Large intestine (tissue), 3 donors: ENCODE results near the gene KRTAP5-7. TPM values are rescaled to one million over a fixed set of nuclear protein-coding genes. Genes with fewer than 3 reads are reported as not detected.
"Not testable (repeated sequence)": the region's sequence is repeated elsewhere in the genome, so short reads cannot be mapped to it uniquely, and the experiment has no call there.

ENCODE experiments used
- DNase-seq, 2 donors: peaks; one replicate each; pipeline versions ENCODE4 v3.0.0 to v3.0.0-alpha.2; 2013
- H3K27ac ChIP-seq: one replicate; pipeline ENCODE4 v1.5.1; 2013; ENCODE audit warnings: low read length
- H3K27me3 ChIP-seq: 2 replicates; pipeline ENCODE4 v1.6.1; 2013; ENCODE audit warnings: low read length; ENCODE audit not compliant: control insufficient read depth, insufficient read depth
- H3K36me3 ChIP-seq: 2 replicates; pipeline ENCODE4 v1.6.1; 2013; ENCODE audit warnings: low read length; ENCODE audit not compliant: control insufficient read depth, insufficient read depth
- H3K4me1 ChIP-seq: one replicate; pipeline ENCODE4 v1.6.1; 2013; ENCODE audit warnings: low read length; ENCODE audit not compliant: control insufficient read depth, insufficient read depth
- H3K4me3 ChIP-seq: one replicate; pipeline ENCODE4 v1.5.1; 2013; ENCODE audit warnings: low read length
- H3K9me3 ChIP-seq: one replicate; pipeline ENCODE4 v1.6.1; 2013; ENCODE audit warnings: mild to moderate bottlenecking, low read depth, low read length, moderate library complexity; ENCODE audit not compliant: control insufficient read depth
- WGBS: methylation state at CpG from one replicate; pipeline ENCODE4 v1.1.5; 2013; ENCODE audit warnings: low lambda C conversion rate; ENCODE audit not compliant: insufficient coverage; 5-methylcytosine and 5-hydroxymethylcytosine counted together
- polyA plus RNA-seq: library from polyadenylated mRNA; unstranded; fragments of 120-200 nt; gene quantifications from one replicate; pipeline ENCODE4 v1.2.1, GENCODE V29; 2013

The KRTAP5-7 gene
- polyA plus RNA-seq, 1 donor, result 0.16 TPM

- H3K9me3 ChIP-seq, result no peaks in the 10 kb centered on the region
- no peaks in the 10 kb centered on the region for H3K27me3 ChIP-seq
- no peak overlapping the region for H3K27ac ChIP-seq
- H3K4me3 ChIP-seq, result no peak overlapping the region
- no peak for DNase-seq
- no peaks in the 10 kb centered on the region for H3K4me1 ChIP-seq
- no peaks in the 10 kb centered on the region for H3K36me3 ChIP-seq
Measured at GRCh38 chr11:71557257-71557656, 30.2 kb downstream of the KRTAP5-7 start.

- no peaks in the 10 kb centered on the region for H3K36me3 ChIP-seq
- H3K4me1 ChIP-seq, result no peaks in the 10 kb centered on the region
- no peaks in the 10 kb centered on the region for H3K27me3 ChIP-seq
- no peak for DNase-seq
- H3K4me3 ChIP-seq, result no peak overlapping the region
- no peak overlapping the region for H3K27ac ChIP-seq
- H3K9me3 ChIP-seq, result no peaks in the 10 kb centered on the region
- WGBS, result no CpG with 5 or more reads among the region's 1 CpG
Measured at GRCh38 chr11:71558996-71559395, 31.9 kb downstream of the KRTAP5-7 start.

- Histone ChIP-seq H3K9me3 (no peaks in the 10 kb centered on the region), H3K27ac (no peak overlapping the region), H3K27me3 (no peaks in the 10 kb centered on the region), H3K4me1 (no peaks in the 10 kb centered on the region), H3K4me3 (no peak overlapping the region), H3K36me3 (no peaks in the 10 kb centered on the region)
- no peak for DNase-seq
Measured at GRCh38 chr11:71562120-71562519, 35.1 kb downstream of the KRTAP5-7 start.

GRCh38 chr11:71563406-71563805 is 36.3 kb downstream of the KRTAP5-7 start:
- WGBS, result 33% methylated on average over 6 of the region's 8 CpGs
- Histone ChIP-seq H3K4me1 (no peaks in the 10 kb centered on the region), H3K36me3 (no peaks in the 10 kb centered on the region), H3K27ac (no peak overlapping the region), H3K9me3 (no peaks in the 10 kb centered on the region), H3K4me3 (no peak overlapping the region), H3K27me3 (no peaks in the 10 kb centered on the region)
- peak; percentile 42 to 53 for DNase-seq

GRCh38 chr11:71564430-71564829 is 37.4 kb downstream of the KRTAP5-7 start:
- Histone ChIP-seq H3K27me3 (no peaks in the 10 kb centered on the region), H3K9me3 (no peaks in the 10 kb centered on the region), H3K27ac (no peak overlapping the region), H3K4me1 (no peaks in the 10 kb centered on the region), H3K36me3 (no peaks in the 10 kb centered on the region), H3K4me3 (no peak overlapping the region)
- DNase-seq, result peak in 1 of 2 donors; percentile 24
- no CpG with 5 or more reads among the region's 4 CpGs for WGBS

GRCh38 chr11:71565263-71565662 is 38.2 kb downstream of the KRTAP5-7 start, which contains the start of gene KRTAP5-10:
TSS of gene KRTAP5-10 (plus strand) at chr11:71565563. CDS start at chr11:71565588, 25 bp downstream.
- DNase-seq, result no peak
- no peak within 1 kb of the TSS for H3K4me3 ChIP-seq
- H3K9me3 ChIP-seq, result no peaks in the 10 kb centered on the region
- WGBS, result no CpG with 5 or more reads among the region's 5 CpGs
- no peaks in the 10 kb centered on the region for H3K4me1 ChIP-seq
- H3K27ac ChIP-seq, result no peak within 1 kb of the TSS
- H3K27me3 ChIP-seq, result no peaks in the 10 kb centered on the region
- H3K36me3 ChIP-seq, result no peaks in the 10 kb centered on the region

GRCh38 chr11:71566081-71566620 is 39.1 kb downstream of the KRTAP5-7 start:
- no peaks in the 10 kb centered on the region for H3K36me3 ChIP-seq
- no CpG with 5 or more reads among the region's 10 CpGs for WGBS
- DNase-seq, result no peak

GRCh38 chr11:71566626-71567599 is 39.8 kb downstream of the KRTAP5-7 start:
- no CpG with 5 or more reads among the region's 21 CpGs for WGBS
- H3K4me1 ChIP-seq, DNase-seq, H3K27me3 ChIP-seq, H3K9me3 ChIP-seq, H3K36me3 ChIP-seq, H3K27ac ChIP-seq, H3K4me3 ChIP-seq: not testable (repeated sequence)

More at GRCh38 chr11:71566081-71566620, 39.1 kb downstream of the KRTAP5-7 start:
- Histone ChIP-seq H3K4me1 (no peaks in the 10 kb centered on the region), H3K9me3 (no peaks in the 10 kb centered on the region), H3K4me3 (no peak overlapping the region), H3K27ac (no peak overlapping the region), H3K27me3 (no peaks in the 10 kb centered on the region)

- H3K4me1 ChIP-seq, H3K4me3 ChIP-seq, H3K27ac ChIP-seq, DNase-seq, H3K27me3 ChIP-seq, H3K9me3 ChIP-seq, H3K36me3 ChIP-seq: not testable (repeated sequence)
- WGBS, result 67% methylated on average over 1 of the region's 8 CpGs
Measured at GRCh38 chr11:71567633-71568032, 40.6 kb downstream of the KRTAP5-7 start.

- no peak for DNase-seq
- Histone ChIP-seq H3K4me3 (no peak overlapping the region), H3K27ac (no peak overlapping the region), H3K9me3 (no peaks in the 10 kb centered on the region), H3K36me3 (no peaks in the 10 kb centered on the region), H3K27me3 (no peaks in the 10 kb centered on the region), H3K4me1 (peaks cover 2% of the 10 kb centered on the region)
- WGBS, result no CpG with 5 or more reads among the region's 8 CpGs
Measured at GRCh38 chr11:71568704-71569349, 41.8 kb downstream of the KRTAP5-7 start.
